Naive B cell (primary cell): ENCODE data around the gene SEMA3A. TPM values are rescaled to one million over a fixed set of nuclear protein-coding genes. Genes with fewer than 3 reads are reported as not detected.

Experiments used
- ATAC-seq, 2 donors: fragments of 150-1000 bp; cut with Tn5 transposase; 2 replicates each; pipeline ENCODE4 v1.10.0; 2021; ENCODE audit warnings: low read depth in 2 of 2, mild to moderate bottlenecking in 2 of 2, moderate library complexity in 2 of 2
- DNase-seq: peaks from one replicate; pipeline ENCODE4 v3.0.0; 2022
- H3K27ac Mint-ChIP-seq, 6 donors: one replicate each; pipeline ENCODE4 v1.8.0; 2020 to 2022; ENCODE audit warnings: mild to moderate bottlenecking in 6 of 6, mixed read lengths in 6 of 6, moderate library complexity in 5 of 6, inconsistent platforms in 2 of 6
- H3K27me3 Mint-ChIP-seq, 3 donors: one replicate each; pipeline ENCODE4 v1.8.0; 2021 to 2022; ENCODE audit warnings: mixed read lengths in 3 of 3, mild to moderate bottlenecking in 1 of 3
- H3K36me3 Mint-ChIP-seq, 2 donors: one replicate each; pipeline ENCODE4 v1.8.0; 2020 to 2022; ENCODE audit warnings: mixed read lengths in 2 of 2, inconsistent platforms in 1 of 2, mild to moderate bottlenecking in 1 of 2
- H3K4me1 Mint-ChIP-seq, 3 donors: one replicate each; pipeline ENCODE4 v1.8.0; 2020 to 2022; ENCODE audit warnings: mixed read lengths in 3 of 3, inconsistent platforms in 1 of 3, mild to moderate bottlenecking in 1 of 3, moderate library complexity in 1 of 3
- H3K4me3 Mint-ChIP-seq, 8 donors: one replicate each; pipeline ENCODE4 v1.8.0; 2020 to 2022; ENCODE audit warnings: mild to moderate bottlenecking in 8 of 8, mixed read lengths in 8 of 8, moderate library complexity in 8 of 8, inconsistent platforms in 2 of 8
- H3K9me3 Mint-ChIP-seq, 7 donors: one replicate each; pipeline ENCODE4 v1.8.0; 2020 to 2022; ENCODE audit warnings: mixed read lengths in 7 of 7, mild to moderate bottlenecking in 5 of 7, inconsistent platforms in 2 of 7, moderate library complexity in 1 of 7
- polyA plus RNA-seq, 6 donors: library from polyadenylated mRNA; unstranded; fragments of 300-500 nt; fragmentation: Illumina TruSeq; gene quantifications; one replicate each; pipeline ENCODE4 v1.2.3, GENCODE V29; 2021; ENCODE audit warnings: low read depth in 6 of 6

SEMA3A gene
- polyA plus RNA-seq, 6 donors from 2014 or later, result not detected

- H3K27me3 Mint-ChIP-seq, result peaks cover 0 to 8% (median 4%) of the 10 kb centered on the region in 3 donors
- no peak for DNase-seq
Measured at GRCh38 chr7:84190016-84190705, 4.4 kb downstream of the SEMA3A start.

GRCh38 chr7:84188786-84189405 is 5.7 kb downstream of the SEMA3A start:
- DNase-seq, result no peak
- no peaks in the 10 kb centered on the region for H3K27me3 Mint-ChIP-seq
- H3K4me3 Mint-ChIP-seq, result no peak overlapping the region
- no peak for ATAC-seq
- no peaks in the 10 kb centered on the region for H3K9me3 Mint-ChIP-seq
- no peak overlapping the region for H3K27ac Mint-ChIP-seq
- no peaks in the 10 kb centered on the region for H3K36me3 Mint-ChIP-seq
- H3K4me1 Mint-ChIP-seq, result no peaks in the 10 kb centered on the region

More at GRCh38 chr7:84190016-84190705, 4.4 kb downstream of the SEMA3A start:
- Mint-ChIP-seq H3K9me3 (no peaks in the 10 kb centered on the region), H3K4me1 (peaks cover 5 to 9% (median 8%) of the 10 kb centered on the region in 3 donors), H3K4me3 (no peak overlapping the region), H3K36me3 (no peaks in the 10 kb centered on the region), H3K27ac (no peak overlapping the region)
- no peak for ATAC-seq

GRCh38 chr7:84187813-84188510 is 6.6 kb downstream of the SEMA3A start:
- no peak overlapping the region for H3K27ac Mint-ChIP-seq
- H3K9me3 Mint-ChIP-seq, result no peaks in the 10 kb centered on the region
- no peak overlapping the region for H3K4me3 Mint-ChIP-seq
- no peaks in the 10 kb centered on the region for H3K4me1 Mint-ChIP-seq
- no peak for DNase-seq
- no peaks in the 10 kb centered on the region for H3K36me3 Mint-ChIP-seq
- H3K27me3 Mint-ChIP-seq, result no peaks in the 10 kb centered on the region
- no peak for ATAC-seq

DNA sequence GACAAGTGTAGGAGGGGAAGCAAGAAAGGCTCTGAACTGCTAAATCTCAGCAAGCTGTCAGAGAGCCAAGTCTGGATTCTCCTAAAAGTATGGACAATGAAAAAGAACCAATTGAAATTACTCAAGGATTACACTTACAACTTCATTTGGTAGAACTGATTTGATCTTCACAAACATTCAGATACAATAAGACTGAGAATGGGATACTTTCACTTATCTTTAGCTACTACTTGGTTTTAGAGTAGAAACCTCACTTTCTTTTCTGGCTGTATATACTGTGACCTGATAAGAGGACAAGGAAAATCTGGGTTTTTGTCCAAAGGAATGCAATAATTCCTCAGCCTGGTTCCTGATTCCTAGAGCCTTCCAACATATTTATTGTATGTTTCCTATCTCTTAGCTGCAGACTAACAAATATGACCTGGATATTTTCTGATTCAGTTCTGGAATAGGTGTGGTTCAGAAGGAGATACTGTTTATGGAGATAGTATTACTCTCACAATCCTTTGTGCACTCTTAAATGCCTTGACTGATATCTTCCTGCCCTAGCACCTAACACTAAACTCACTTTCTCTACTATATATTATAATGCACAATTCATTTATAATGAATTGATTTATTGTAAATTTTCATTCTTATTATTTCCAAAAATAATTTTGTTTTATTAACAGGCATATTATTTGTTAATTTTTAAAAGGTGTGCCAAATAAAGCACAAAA is 7.3 kb downstream of the SEMA3A start:
- Mint-ChIP-seq H3K36me3 (no peaks in the 10 kb centered on the region), H3K9me3 (no peaks in the 10 kb centered on the region), H3K4me3 (no peak overlapping the region), H3K27ac (no peak overlapping the region), H3K27me3 (no peaks in the 10 kb centered on the region), H3K4me1 (no peaks in the 10 kb centered on the region)
- ATAC-seq (no peak), DNase-seq (no peak)

DNA sequence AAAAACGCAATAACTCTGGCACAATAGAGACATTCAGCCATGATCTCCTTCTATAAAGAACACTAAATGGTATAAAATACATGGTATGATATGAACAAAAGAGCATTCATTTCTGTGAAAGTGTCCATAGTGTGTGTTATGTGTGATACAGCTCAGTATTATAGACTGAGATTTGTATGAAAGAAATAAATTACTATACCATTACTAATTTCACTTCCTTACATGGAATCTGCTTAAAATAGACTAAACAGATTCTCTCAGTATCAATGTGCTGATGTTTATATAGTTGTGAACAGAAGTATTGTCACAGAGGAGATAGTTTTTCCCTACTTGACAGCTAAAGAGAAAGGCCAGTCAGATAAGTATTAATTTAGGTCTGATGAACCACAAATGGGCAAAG is 10.8 kb downstream of the SEMA3A start:
- Mint-ChIP-seq H3K27ac (no peak overlapping the region), H3K9me3 (no peaks in the 10 kb centered on the region), H3K27me3 (no peaks in the 10 kb centered on the region), H3K4me3 (no peak overlapping the region), H3K4me1 (no peaks in the 10 kb centered on the region), H3K36me3 (no peaks in the 10 kb centered on the region)
- ATAC-seq (no peak), DNase-seq (no peak)

DNA sequence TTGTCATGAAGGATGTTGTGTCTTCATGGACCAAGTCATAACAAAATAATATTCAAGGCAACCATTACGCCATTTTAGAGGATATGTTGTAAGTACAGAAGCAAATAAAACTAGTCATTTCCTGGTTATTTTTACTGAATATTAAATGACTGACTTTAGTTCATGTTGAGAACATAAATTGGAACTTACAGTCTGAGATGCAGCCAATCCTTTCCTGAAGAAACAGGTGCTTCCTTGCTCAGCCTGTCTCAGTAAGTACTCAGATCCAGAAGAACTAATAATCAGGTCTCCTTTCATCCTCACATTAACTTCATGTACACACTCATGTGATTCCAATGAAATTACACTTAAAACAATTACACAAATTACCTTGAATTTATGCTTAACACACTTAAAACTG is 12.3 kb downstream of the SEMA3A start:
- H3K27me3 Mint-ChIP-seq, result no peaks in the 10 kb centered on the region
- no peaks in the 10 kb centered on the region for H3K4me1 Mint-ChIP-seq
- ATAC-seq (no peak), DNase-seq (no peak)
- no peak overlapping the region for H3K27ac Mint-ChIP-seq
- no peaks in the 10 kb centered on the region for H3K9me3 Mint-ChIP-seq
- no peak overlapping the region for H3K4me3 Mint-ChIP-seq
- H3K36me3 Mint-ChIP-seq, result no peaks in the 10 kb centered on the region

DNA sequence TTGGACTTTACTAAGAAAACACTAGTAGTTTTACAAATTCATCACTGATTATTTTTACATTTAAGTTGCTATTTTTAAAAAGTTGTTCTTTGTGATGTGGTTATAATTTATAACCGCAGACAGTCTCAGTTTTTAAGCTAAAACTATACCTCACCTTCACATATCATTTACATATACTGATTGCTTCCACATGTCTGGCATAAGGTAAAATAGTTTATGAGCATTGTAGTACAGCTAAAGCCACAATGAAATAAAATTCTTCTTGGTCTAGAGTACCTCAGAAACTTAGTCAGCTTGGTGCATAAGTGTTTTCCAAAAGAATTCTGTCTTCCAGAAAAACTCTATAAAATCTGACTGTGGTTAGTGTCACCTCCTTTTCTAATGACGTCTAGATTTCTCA is 13.0 kb downstream of the SEMA3A start:
- Mint-ChIP-seq H3K27ac (no peak overlapping the region), H3K27me3 (no peaks in the 10 kb centered on the region), H3K4me1 (no peaks in the 10 kb centered on the region), H3K4me3 (no peak overlapping the region), H3K36me3 (no peaks in the 10 kb centered on the region), H3K9me3 (no peaks in the 10 kb centered on the region)
- DNase-seq (no peak), ATAC-seq (no peak)

- no peak overlapping the region for H3K27ac Mint-ChIP-seq
- no peaks in the 10 kb centered on the region for H3K9me3 Mint-ChIP-seq
- no peaks in the 10 kb centered on the region for H3K4me1 Mint-ChIP-seq
- DNase-seq (no peak), ATAC-seq (no peak)
- H3K4me3 Mint-ChIP-seq, result no peak overlapping the region
- no peaks in the 10 kb centered on the region for H3K36me3 Mint-ChIP-seq
- H3K27me3 Mint-ChIP-seq, result no peaks in the 10 kb centered on the region
Measured at GRCh38 chr7:84177758-84178412, 16.7 kb downstream of the SEMA3A start.

DNA sequence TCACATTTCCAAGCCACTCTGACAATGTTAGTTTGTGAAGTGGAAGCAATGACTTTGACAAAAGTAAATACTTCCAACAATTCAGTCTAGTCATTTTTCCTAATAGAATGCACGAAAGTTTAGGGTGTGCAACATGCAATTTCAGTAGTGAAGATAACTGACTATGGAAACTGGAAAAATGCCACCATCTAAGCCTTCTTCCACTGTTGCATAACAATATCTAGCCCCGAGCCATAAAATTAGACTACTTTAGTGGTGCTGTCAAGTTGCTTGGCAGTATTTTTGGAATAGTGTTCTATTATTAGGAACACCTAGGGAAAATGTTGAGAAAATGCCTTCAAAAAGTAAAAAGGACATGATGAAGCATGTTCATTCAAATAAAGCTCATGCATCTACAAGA is 17.9 kb downstream of the SEMA3A start:
- H3K4me1 Mint-ChIP-seq, result no peaks in the 10 kb centered on the region
- H3K4me3 Mint-ChIP-seq, result no peak overlapping the region
- no peaks in the 10 kb centered on the region for H3K27me3 Mint-ChIP-seq
- no peak for DNase-seq
- no peaks in the 10 kb centered on the region for H3K36me3 Mint-ChIP-seq
- H3K9me3 Mint-ChIP-seq, result no peaks in the 10 kb centered on the region
- no peak overlapping the region for H3K27ac Mint-ChIP-seq
- ATAC-seq, result no peak

DNA sequence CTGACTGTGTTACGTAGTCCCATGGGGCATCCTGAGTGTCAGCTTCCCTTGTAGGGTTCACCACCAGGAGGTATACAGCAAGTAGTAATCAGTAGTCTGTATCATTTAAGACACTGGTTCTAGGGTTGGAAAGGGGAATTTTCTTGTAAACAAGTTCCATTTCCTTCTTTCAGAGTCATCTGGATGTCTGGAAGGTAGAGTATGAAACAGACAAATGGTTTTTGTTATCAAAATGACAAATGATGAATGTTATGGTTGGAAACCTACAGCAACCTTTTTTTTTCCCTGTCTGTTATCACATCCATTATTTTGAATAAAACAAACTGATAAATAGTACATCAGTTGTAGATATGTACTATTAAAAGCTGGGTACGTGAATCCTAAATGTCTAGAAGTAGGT is 19.1 kb downstream of the SEMA3A start:
- H3K36me3 Mint-ChIP-seq, result no peaks in the 10 kb centered on the region
- no peaks in the 10 kb centered on the region for H3K9me3 Mint-ChIP-seq
- no peak overlapping the region for H3K27ac Mint-ChIP-seq
- DNase-seq, result no peak
- H3K27me3 Mint-ChIP-seq, result no peaks in the 10 kb centered on the region
- no peak for ATAC-seq
- H3K4me3 Mint-ChIP-seq, result no peak overlapping the region
- no peaks in the 10 kb centered on the region for H3K4me1 Mint-ChIP-seq

- H3K9me3 Mint-ChIP-seq, result no peaks in the 10 kb centered on the region
- no peaks in the 10 kb centered on the region for H3K4me1 Mint-ChIP-seq
- H3K27me3 Mint-ChIP-seq, result no peaks in the 10 kb centered on the region
- DNase-seq (no peak), ATAC-seq (no peak)
- H3K36me3 Mint-ChIP-seq, result no peaks in the 10 kb centered on the region
- H3K27ac Mint-ChIP-seq, result no peak overlapping the region
- H3K4me3 Mint-ChIP-seq, result no peak overlapping the region
Measured at GRCh38 chr7:84170646-84171045, 23.9 kb downstream of the SEMA3A start.

- Mint-ChIP-seq H3K27me3 (no peaks in the 10 kb centered on the region), H3K9me3 (peaks cover 0 to 3% (median 0%) of the 10 kb centered on the region in 7 donors), H3K4me3 (no peak overlapping the region), H3K36me3 (no peaks in the 10 kb centered on the region), H3K4me1 (no peaks in the 10 kb centered on the region), H3K27ac (no peak overlapping the region)
- ATAC-seq, result no peak
- DNase-seq, result no peak
Measured at GRCh38 chr7:84162584-84162983, 32.0 kb downstream of the SEMA3A start.

- Mint-ChIP-seq H3K4me3 (no peak overlapping the region), H3K9me3 (peaks cover 0 to 4% (median 0%) of the 10 kb centered on the region in 7 donors), H3K36me3 (no peaks in the 10 kb centered on the region), H3K27me3 (no peaks in the 10 kb centered on the region), H3K27ac (no peak overlapping the region), H3K4me1 (no peaks in the 10 kb centered on the region)
- no peak for DNase-seq
- no peak for ATAC-seq
Measured at GRCh38 chr7:84162125-84162524, 32.5 kb downstream of the SEMA3A start.
